GM13976 (cell line): ENCODE data around the gene PATE2.

Source experiments
- DNase-seq: peaks from one replicate; pipeline ENCODE4 v3.0.0; 2012; ENCODE audit warnings: low spot score
- CTCF ChIP-seq: IDR thresholded peaks from 2 replicates; pipeline ENCODE4 v1.5.1; 2012; ENCODE audit warnings: borderline replicate concordance, mild to moderate bottlenecking; ENCODE audit not compliant: insufficient read depth; ENCODE audit errors: extremely low read depth, missing control alignments, control extremely low read depth
- in situ Hi-C: fragments of 300-500 bp; cut with MboI; formaldehyde crosslinking; loops from one replicate; pipeline ENCODE4 v1.12.0; 2022; ENCODE audit warnings: low sequenced_read_pairs, mixed read lengths, inconsistent platforms; ENCODE audit not compliant: unreplicated experiment

PATE2 gene

GRCh38 chr11:125784678-125785077 lies 6.0 kb upstream of the PATE2 start:
- no peak for TF ChIP-seq CTCF
- in situ Hi-C loops: no loop called here
- DNase-seq: no peak

- no peak for DNase-seq
- TF ChIP-seq CTCF: no peak
- in situ Hi-C loops: no loop called here
Observed at GRCh38 chr11:125777309-125777708, 1.3 kb downstream of the PATE2 start.

GRCh38 chr11:125773516-125773915 lies 5.1 kb downstream of the PATE2 start:
- in situ Hi-C loops: no loop called here
- no peak for TF ChIP-seq CTCF
- no peak for DNase-seq

- in situ Hi-C loops: no loop called here
Observed at GRCh38 chr11:125772834-125773505, 5.7 kb downstream of the PATE2 start.

GRCh38 chr11:125770583-125770982 lies 8.0 kb downstream of the PATE2 start:
- no peak for TF ChIP-seq CTCF
- DNase-seq: no peak
- in situ Hi-C loops: no loop called here

More at GRCh38 chr11:125772834-125773505, 5.7 kb downstream of the PATE2 start:
- DNase-seq: no peak
- no peak for TF ChIP-seq CTCF

- in situ Hi-C loops: no loop called here
- no peak for TF ChIP-seq CTCF
- DNase-seq: no peak
Observed at GRCh38 chr11:125768336-125769046, 10.1 kb downstream of the PATE2 start.
